SHP77 treated with DMSO at 0.1 percent for 48 hours (cell line): ENCODE measurements around the gene RIMBP2.
"Not testable (repeated sequence)": the region's sequence is repeated elsewhere in the genome, so short reads cannot be mapped to it uniquely, and the experiment has no call there.

Experiments used
- DNase-seq: peaks from one replicate; lab custom pipeline; 2025; lab: John Stamatoyannopoulos, UW

RIMBP2 gene

DNA sequence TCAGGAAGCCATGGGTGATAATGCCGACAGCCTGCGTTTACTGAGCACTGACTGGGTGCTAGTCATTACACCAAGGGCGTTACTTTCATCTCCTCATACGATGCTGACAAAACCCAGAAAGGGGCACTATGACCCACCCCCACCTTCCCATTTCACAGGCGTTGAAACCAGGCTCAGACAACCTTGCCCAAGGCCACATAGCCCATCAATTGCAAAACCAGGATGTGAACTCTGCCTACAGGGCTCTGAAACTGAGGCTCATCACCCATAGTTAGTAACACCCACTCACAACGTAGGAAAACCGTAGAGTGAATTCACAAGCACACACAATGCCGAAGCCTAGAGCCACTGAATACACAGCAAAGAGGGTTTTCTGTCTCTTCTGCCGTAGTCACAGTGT, 119.9 kb downstream of the RIMBP2 start:
- no peak for DNase-seq

DNA sequence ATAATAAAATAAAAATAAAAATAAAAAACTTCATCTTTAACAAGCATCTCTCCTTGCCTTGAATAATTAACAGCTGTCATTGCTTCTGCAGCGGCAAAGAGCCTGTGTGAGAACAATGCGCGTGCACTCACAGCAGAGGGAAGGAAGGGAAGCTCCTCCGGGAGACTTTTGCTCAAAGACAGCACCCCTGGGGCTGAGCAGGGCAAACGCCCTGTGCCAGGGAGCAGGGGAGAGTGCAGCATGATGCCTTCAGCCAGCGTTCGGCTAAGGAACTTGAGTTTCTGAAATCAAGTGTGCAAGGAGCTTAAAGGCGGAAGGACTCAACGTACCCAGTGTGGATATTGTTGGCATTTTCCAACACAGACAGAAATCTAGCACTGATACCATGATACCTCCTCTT, 120.5 kb downstream of the RIMBP2 start:
- no peak for DNase-seq

DNA sequence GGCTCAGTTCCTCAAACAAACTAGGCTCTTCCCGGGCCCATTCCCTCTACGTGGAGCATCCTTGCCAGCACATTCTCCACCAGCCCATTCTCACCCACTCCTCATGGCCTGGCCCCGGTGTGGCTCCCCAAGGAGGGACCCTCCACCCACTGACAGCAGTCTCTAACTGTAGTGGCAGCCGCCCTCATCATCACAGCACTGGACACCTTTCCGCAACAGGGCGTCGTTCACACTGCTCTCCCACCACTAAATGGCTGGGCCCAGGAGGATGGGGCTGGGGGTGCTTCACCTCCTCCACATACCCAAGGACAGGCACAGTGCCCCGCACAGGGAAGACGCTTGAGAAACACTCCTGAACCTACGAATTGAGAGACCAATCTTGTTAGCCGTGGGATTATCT, 123.0 kb downstream of the RIMBP2 start:
- DNase-seq = no peak

DNA sequence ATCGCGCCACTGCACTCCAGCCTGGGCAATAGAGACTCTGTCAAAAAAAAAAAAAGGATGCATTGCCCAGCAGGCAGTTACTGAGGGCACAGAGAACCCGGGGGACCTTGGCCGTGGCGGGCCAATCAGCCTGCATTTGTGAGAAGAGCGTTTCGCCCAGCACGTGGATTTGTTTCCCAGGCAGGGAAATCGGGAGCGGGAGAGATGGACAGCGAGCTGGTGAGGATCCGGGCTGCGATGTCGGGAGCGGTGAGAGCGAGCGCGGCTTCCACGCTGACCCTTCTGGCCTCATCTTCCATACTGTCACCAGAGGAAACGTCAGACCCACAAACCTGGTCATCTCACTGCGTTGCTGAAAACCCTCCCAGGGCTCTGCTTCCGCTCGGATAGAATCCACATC, 123.5 kb downstream of the RIMBP2 start:
- no peak for DNase-seq

DNA sequence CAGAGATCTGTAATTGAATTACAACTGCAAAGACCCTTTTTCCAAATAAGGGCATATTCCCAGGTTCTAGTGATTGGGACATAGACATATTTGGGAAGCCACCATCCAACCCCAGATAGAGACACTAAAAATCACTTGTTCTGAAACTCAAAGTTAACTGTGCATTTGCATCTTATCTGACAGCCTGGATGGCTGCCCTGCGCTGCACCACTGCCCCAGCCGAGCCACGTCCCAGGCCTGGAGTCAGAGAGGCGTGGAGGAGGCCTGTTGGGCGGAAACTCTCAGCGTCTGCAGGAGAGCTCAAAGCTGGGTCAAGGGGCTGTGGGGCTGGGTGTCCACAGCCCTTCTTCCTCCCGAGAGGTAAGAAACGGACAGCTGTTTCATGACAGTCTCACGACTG, 124.4 kb downstream of the RIMBP2 start:
- DNase-seq = no peak

DNA sequence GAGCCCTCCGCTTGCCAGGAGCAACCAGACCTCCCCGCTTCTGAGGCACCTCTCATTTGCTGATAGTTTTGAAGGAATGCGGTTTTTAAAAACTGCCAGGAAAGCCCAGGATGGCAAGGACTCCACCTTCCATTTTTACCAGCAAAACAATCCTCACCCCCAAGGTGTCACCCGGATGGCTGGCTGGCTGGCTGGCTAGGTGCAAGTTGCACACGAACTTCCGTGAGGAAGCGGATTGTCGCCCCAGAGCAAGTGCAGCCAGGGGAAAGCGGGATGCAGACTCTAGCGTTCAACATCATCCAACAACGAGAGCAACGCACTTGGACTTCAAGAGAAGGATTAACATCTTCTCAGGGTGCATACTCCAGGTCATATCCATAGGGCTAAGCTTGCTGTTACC, 125.4 kb downstream of the RIMBP2 start:
- DNase-seq = no peak

DNA sequence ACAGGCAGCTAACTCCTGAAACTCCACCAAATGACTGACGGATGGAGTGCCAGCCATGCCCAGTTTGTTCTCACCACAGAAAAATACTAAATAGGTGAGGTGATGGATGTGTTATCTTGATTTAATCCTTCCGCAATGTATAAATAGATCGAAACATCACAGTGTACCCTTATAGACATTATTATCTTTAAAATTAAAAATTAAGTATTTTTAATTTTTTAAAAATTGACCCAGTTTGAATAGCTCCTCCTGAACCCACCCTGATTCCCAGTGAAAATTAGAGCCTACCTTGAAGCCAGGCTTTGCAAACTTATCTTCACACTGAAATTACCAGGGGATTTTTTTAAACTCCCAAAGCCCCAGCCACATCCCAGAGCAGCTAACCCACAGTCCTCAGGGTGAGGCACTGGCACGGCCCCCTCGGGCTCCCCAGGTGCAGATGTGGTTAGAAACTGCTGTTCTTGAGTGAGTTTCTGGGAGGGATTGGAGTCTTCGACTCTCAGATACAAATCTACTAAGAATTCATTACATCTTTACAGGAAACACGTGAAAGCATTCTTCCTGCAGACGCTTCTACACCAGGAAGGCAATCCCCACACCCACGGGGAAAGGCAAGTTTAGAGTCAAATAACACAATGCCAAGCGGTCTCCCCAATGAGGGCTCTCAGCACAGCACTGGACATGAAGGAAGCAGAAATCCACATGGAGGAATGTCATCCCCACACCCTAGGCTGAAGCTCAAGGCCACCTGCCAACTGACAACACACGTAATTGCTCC, 126.4 kb downstream of the RIMBP2 start:
- DNase-seq = no peak

DNA sequence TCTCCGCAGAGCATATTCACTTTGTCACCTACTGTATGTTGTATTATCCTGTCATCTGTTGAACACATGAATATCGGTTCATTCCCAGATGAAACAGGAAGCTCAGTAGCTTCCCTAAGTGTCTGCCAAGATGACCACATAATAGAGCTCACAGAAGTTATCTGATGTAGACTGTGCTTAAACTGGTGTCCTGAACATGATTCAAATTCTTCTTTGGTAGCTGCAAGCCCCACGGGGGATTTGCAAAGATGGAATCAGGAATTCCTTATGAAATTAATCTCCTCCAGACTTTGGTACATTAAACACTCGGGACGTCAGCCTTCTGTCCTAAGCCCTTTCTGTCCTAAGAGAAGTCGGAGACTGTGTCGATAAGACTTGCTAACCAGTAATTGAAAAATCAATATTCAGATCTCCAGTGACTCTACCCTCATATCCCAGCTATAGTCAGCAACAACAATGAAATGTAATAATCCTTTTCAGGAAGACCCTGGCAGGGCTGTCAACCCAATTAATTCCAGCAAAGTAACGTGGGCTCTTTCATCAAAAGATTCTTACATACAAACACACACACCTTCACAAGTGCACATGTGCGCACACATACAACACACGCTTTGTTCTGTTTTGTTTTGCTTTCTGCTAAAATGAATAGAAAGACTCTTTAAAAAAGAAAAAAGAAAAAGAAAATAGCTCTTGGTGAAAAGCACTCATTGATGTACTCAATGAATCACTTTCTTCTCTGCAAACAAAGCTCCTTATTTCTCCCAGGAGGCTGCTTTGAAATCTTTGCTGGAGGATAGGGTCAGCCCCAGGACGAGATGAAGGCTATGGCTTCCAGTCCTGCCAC, 127.2 kb downstream of the RIMBP2 start:
- DNase-seq = no peak

DNA sequence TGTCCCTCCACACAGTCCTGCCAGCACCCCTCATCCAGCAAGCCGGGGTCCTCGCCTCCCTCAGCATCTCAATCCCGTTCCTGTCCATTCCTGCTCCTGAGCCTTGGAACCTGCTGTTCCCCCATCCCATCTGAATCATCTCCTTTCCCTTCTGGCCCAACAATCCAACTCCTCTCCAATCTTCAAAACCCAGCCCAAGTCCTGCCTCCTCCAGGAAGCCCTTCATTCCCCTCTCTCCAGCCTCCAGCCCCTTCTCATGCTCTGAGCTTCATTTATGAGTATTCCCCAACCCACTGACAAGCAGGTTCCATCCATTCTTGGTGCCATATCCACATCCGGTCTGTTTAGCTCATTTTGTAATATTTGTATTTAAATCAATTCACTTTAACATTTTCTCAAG, 128.1 kb downstream of the RIMBP2 start:
- no peak for DNase-seq

DNA sequence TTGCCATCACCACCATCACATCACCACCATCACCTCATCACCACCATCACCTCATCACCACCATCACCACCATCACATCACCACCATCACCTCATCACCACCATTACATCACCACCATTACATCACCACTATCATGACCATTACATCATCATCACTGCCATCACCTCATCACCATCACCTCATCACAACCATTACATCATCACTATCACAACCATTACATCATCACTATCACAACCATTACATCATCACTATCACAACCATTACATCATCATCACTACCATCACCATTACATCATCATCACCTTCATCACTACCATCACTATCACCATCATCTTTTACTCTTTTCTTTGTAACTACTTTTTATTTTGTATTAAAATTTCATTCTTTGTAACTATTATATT, 131.6 kb downstream of the RIMBP2 start:
- not testable (repeated sequence) for DNase-seq

DNA sequence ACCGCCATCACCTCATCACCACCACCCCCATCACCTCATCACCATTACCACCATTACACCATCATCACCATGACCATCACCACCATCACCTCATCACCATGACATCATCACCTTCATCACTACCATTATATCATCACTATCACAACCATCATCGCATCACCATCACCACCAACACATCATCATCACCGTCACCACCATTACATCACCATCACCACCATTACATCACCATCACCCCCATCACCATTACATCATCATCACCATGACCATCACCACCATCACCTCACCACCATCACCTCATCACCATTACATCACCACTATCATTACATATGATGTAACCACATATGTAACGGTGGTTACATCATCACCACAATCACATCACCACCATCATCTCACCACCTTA, 132.3 kb downstream of the RIMBP2 start:
- DNase-seq = no peak

DNA sequence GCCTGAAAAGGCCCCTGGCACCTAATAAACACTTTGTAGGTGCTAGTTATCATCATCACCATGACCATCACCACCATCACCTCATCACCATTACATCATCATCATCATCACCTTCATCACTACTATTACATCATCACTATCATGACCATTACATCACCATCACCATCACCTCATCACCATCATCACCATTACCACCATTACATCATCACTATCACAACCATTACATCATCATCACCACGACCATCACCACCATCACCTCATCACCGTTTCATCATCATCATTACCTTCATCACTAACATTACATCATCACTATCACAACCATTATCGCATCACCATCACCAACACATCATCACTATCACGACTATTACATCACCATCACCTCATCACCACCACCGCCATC, 132.8 kb downstream of the RIMBP2 start:
- no peak for DNase-seq

DNA sequence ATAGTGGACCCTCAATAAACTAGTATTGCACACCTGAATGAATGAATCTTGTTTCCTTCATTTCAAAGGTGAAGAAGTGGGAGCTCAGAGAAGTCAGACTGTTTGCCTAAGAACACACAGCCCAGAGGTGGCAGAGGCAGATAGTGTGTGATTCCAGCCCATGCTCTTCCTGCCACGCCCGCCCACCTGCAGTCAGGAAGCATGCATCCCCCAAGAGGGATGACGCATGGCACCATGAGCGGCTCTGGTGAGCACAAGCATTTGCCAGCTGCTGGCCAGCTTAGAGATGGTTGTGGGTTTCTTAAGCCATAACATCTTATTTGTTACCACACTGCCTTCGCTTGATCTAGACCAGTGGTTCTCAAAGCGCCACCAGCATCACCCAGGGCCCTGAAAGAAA, 133.8 kb downstream of the RIMBP2 start:
- no peak for DNase-seq

DNA sequence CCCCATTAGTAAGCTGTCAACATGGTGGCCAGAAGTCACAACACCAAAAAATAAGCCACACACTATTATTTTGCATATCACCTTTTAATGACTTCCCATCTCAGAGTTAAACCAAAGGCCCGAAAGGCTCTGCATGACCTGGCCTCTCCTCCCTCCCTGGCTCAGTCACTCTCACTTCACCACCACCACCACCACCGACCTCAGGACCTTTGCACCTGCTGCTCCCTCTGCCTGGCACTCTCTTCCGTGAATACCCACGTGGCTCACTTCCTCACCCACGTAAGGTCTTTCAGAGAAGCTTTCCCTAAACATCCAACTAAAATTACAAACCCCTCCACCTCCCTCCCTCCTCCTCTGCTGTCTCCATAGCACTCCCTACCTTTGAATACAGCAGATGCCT, 134.3 kb downstream of the RIMBP2 start:
- no peak for DNase-seq

DNA sequence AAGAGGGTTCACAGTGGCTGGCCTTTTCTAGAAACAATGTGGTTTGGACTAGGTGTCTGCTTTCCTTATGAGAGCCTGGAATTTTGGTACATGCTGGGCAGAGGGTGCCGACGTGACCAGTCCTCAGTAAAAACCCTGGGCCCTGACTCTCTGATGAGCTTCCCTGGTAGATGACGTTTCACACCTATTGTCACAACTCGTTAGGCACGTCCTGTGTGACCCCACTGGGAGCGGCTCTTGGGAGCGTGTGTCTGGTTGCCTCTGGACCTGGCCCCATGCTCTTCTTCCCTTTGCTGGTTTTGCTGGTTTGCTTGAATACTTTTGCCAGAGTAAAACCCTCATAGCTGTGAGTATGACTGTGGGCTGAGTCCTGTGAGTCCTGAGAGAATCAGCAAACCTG, 136.9 kb downstream of the RIMBP2 start:
- DNase-seq = no peak

DNA sequence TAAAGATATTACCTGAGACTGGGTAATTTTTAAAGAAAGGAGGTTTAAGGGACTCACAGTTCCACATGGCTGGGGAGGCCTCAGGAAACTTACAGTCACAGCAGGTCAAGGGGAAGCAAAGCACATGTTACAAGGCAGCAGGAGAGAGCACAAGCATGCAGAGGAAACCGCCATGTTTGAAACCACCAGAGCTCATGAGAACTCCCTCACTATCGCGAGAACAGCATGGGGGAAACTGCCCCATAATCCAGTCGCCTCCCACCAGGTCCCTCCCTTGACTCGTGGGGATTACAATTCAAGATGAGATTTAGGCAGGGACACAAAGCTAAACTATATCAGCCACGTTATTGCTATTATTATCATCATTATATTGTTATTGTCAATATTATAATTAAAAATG, 138.7 kb downstream of the RIMBP2 start:
- DNase-seq = no peak

DNA sequence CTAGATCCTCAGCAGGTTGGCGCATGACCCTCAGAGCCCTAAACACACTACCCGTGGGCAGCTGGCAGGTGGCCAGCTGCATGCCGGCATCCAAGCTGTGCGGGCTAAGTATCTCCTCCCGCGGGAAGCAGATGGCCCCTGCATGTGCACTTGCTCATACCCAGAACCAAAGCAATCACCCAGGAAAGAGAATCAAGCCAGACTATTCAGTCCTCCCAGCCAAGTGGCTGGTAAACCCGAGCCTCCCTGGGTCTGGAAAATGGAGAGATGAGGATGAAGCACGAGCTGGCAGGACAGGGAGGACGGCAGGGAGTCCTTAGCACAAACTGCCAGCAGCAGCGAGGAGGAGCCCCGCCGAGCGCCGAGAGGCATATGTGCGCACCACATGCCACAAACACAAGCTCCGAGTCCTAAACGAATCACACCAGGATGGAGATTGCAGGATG, 139.7 kb downstream of the RIMBP2 start:
- DNase-seq = peak; percentile 22

DNA sequence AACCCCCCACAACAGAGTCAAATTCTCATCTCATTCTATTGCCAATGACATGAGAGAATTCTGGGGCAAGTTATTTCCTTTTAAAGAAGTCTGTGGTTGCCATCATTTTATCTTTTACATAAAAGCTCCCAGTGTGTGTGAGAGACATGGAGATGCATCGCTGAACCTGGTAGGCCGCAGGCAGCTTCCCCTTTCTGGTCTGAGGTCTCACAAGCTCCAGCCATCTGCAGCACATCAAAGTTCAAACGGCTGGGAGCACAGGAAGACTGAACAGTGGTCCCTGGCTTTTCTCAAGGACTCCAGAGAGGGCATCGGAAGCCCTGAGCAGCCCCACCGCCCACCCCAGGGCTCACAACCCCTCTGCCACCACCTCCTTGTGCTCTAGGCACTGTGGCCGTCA, 141.7 kb downstream of the RIMBP2 start:
- DNase-seq = no peak

DNA sequence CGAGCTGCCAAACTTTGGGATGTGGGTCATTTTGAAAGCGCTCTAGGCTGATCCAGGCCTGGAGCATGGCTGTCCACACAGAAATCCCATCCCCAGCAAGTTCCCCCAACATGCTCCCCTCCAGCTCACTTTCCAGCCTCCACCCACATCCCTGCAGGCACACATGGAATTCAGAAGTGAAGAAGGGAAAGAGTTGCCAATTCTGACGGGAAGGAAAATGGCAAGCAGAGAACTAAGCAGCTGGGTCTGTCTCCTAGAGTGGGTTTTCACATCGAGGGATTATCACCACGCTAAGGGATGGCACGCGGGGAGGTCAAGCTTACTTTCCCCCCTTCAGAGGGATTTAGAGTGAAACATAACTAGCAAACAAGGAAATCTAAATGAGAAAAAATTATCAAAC, 142.3 kb downstream of the RIMBP2 start:
- DNase-seq = no peak

DNA sequence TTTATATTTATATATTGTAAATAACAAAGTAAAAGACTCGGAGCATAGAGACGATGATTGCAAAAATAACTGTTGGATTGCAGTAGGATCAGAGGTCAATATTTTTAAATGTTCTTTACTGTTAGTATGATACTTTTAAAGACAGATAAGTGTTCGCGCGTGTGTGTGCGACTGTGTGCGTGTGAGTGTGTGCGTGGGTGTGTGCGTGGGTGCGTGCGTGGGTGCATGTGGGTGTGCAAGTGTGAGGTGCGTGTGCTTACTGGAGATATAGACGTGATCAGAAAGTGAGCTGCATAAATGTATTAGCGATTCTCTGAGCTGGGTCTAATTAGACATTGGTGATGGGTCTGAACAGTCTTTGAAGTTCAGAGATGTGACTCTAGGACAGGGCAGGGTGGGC, 142.9 kb downstream of the RIMBP2 start:
- DNase-seq = no peak

DNA sequence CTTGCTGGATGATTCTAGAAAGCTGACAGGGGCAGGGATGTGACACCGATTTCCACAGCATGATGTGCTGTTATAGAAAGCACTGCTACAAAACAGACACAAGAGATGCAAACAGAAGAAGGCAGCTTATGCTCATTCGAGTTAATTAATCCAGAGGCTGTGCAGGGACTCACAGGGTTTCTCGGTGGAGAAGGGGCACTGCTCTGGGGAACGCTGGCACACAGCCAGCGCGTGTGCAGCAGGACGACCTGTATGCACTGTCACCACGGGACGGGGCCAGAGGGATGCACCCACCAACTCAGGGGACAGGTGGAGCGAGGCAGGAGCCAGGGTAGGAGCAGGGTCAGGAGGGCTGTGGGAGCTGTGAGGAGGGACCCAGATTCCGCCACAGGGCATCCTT, 143.5 kb downstream of the RIMBP2 start:
- DNase-seq = no peak

DNA sequence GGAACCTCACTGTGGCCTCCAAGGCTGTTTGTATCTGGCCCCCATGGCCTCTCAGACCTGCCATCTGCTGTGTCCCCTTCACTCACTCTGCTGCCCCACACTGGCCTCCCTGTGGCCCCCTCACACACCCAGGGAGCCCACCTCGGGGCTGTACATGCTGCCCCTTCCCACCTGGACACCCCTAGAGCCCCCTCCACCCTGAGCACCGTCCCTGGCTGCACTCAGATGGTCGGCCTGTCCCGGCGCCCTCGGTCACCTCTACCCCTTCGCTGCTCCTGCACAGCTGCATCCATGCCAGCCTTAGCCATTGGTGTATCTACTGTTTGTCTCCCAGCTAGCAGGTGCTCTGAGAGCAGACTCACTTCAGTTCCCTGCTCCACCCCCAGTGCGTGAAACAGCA, 144.4 kb downstream of the RIMBP2 start:
- no peak for DNase-seq

DNA sequence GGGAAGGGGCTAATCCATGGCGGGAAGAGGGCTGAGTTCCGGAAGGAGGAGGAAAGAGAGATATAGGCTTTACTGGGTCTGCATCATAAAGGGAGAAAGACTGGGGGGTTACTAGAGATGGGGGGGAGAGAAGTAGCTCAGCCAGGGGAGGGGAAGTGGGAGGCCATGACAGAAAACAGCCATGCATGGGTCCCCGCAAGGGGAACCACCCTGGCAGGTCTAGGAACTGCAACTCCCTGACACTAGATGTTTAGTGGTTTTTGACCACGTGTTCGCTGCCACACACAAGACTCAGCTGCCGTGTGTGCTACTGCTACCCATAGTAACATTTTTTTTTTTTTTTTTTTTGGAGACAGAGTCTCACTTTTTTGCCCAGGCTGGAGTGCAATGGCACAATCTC, 145.0 kb downstream of the RIMBP2 start:
- no peak for DNase-seq

DNA sequence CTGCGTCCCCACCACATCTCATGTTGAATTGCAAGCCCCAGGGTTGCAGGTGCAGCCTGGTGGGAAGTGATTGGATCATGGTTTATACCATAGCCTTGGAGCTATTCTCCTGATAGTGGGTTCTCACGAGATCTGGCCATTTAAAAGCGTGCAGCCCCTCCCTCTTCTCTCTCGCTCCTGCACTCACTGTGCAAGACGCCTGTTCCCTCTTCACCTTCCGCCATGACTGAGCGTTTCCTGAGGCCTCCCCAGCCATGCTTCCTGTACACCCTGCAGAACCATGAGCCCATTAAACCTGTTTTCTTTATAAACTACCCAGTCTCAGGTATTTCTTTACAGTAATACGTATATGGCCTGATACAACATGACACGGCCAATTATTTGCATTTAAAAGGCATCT, 146.6 kb downstream of the RIMBP2 start:
- no peak for DNase-seq
